HFF-Myc (cell line): ENCODE data around the gene SIMC1.

ENCODE experiments used
- DNase-seq: peaks from one replicate; pipeline ENCODE4 v3.0.0-alpha.2; 2011; ENCODE audit warnings: low read depth; ENCODE audit errors: extremely low read depth
- H3K4me3 ChIP-seq: replicated peaks from 2 replicates; pipeline ENCODE4 v1.5.1; 2011; ENCODE audit warnings: low read depth, mild to moderate bottlenecking, control low read depth, low read length
- CTCF ChIP-seq: IDR thresholded peaks from 2 replicates; pipeline ENCODE4 v1.5.1; 2012; ENCODE audit warnings: mild to moderate bottlenecking, low read depth, low read length, control low read depth; ENCODE audit errors: missing control alignments

The SIMC1 gene

GRCh38 chr5:176383248-176383905 lies 145.2 kb downstream of the SIMC1 start:
- no peak overlapping the region for H3K4me3 ChIP-seq
- DNase-seq, result no peak
- no peak for TF ChIP-seq CTCF

- no peak overlapping the region for H3K4me3 ChIP-seq
- DNase-seq, result no peak
- no peak for TF ChIP-seq CTCF
These were observed 145.7 kb downstream of the SIMC1 start for GRCh38 chr5:176383961-176384360.

- H3K4me3 ChIP-seq, result no peak overlapping the region
- TF ChIP-seq CTCF, result no peak
- DNase-seq, result no peak
These were observed 146.2 kb downstream of the SIMC1 start for GRCh38 chr5:176384366-176384930.

- TF ChIP-seq CTCF, result no peak
These were observed 146.8 kb downstream of the SIMC1 start for GRCh38 chr5:176384991-176385390.

GRCh38 chr5:176386491-176386890 lies 148.3 kb downstream of the SIMC1 start:
- no peak for DNase-seq
- peak overlapping the region; percentile 85 for H3K4me3 ChIP-seq
- no peak for TF ChIP-seq CTCF

More at GRCh38 chr5:176384991-176385390, 146.8 kb downstream of the SIMC1 start:
- H3K4me3 ChIP-seq, result no peak overlapping the region
- no peak for DNase-seq

- DNase-seq, result no peak
- H3K4me3 ChIP-seq, result peak overlapping the region; percentile 85
- TF ChIP-seq CTCF, result no peak
These were observed 149.2 kb downstream of the SIMC1 start for GRCh38 chr5:176387384-176387925.
